GM21423 (cell line): ENCODE results near the gene C16orf87.

ENCODE experiments used
- ATAC-seq: cut with Tn5 transposase; IDR thresholded peaks from one replicate; pipeline ENCODE4 v1.9.1; 2021; ENCODE audit warnings: mild to moderate bottlenecking, moderate library complexity; ENCODE audit not compliant: unreplicated experiment

The C16orf87 gene

DNA sequence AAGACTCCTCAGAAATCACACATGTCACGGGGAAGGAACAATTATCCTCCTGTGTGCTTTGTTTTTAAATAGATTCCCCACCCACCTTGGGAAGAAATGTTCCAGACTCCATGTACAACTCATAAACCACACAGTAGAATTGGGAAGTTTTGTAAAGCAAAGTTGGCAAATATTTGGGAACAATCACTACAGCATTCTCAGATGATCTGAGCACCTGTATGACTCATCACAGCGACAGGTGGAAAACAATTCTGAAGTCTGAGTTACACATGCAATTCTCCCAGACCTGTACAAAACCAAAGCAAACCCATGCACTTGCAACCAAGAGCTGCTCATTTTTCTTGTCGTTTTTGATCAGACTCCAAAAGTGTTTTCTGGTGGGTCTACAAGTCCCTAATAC, 68.4 kb downstream of the C16orf87 start:
- no peak for ATAC-seq

DNA sequence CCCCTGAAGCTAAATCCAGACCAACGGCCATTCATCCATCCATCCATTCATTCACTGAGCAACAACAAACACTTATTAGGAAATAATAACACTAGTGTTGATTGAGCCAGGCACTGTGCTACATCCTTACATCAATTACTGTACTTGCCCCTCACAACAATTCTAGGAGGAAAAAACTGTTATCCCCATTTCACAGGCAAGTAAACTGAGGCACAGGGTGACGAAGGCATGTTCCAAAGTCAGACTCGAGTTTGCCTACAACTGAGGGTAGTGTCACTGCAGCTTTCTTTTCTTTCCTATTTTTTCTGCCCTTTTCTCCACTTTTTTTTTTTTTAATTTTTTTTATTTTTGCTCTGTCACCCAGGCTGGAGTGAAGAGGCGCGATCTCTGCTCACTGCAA, 71.7 kb downstream of the C16orf87 start:
- no peak for ATAC-seq

DNA sequence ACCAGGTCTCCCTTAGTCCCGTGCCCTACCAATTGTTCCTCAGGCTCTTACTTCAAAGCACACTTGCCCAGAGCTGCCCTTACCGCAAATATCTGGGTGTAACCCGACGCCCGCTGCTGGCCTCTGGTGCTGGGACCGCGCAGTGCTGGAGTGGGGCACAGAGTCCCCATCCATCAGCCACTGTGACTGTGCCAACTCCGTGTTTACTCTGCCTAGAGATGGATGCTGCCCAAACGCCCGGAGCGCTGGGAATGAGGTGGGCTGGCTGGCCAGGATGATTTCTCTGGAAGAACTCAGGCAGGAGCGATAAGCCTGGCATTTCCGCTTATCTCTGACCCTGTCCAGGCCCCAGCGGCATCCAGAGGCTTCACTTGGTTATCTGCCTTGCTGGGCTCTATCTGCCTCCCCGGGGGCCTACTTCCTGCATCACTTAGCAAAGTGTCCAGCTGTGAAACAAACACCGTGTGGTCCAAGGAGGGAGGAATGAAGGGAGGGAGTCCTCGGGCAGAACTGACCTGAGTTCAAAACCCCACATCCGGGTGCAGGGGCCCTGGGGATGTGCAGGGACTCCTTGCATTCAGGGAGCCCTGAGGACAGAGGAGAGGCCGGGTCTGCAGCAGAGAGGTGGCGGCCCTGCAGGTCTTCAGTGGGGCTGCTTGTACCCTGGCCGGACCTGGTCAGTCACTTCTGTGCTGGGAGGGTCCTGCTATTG, 73.5 kb downstream of the C16orf87 start:
- no peak for ATAC-seq

DNA sequence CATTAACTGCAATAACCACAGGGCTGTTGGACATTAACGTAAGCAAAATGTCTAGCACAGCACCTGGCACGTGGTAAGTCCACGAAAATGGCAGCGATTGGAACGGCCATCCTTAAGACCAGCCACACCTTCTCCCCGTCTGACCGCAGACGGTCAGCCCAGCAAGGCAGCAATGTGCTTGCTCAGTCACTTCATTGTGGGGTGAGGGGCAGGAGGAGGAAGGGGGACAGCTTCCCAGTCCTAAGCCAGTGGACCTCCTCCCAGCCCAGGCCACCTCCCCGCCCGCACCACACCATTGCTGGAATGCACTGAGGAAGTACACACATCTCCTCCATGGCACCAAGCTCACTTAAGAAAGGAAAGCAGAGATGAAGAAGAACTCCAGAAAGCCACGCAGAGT, 74.2 kb downstream of the C16orf87 start:
- ATAC-seq: no peak

DNA sequence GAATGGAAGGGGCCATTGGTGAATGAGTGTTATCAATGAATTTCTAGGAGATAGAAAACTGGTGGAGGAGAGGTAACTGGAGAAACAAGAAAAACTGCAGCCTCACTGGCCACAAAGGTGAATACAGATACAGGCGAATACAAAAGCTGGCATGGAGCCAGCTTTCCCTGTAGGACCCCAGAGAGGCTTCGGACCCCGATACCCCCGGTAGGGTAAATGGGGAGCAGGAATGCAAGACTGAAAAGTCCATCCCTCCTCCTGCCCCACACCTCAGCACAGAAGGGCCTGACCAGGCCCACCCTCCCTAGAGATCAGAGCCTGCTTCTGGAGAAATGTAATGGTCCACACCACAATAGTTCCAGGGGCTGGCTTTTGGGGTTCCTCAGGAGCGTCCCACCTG, 78.0 kb downstream of the C16orf87 start:
- no peak for ATAC-seq

DNA sequence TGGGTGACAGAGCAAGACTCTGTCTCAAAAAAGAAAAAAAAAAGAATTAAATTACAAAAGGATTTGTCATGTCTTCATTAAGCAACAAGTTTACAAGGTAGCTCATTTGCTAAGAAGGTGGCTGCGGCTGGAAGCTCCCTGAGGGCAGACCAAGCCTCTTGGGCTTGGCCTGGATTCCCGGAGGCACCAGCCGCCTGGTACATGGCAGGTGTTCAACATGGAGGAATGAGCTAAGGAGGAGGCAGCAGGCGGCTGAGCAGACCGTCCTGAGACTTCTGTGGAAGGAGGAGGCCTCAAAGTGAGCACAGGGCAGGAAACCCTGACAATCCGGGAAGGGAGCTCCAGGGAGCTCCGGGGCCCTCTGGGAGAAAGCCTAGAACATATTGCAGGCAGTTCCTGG, 79.6 kb downstream of the C16orf87 start:
- no peak for ATAC-seq

DNA sequence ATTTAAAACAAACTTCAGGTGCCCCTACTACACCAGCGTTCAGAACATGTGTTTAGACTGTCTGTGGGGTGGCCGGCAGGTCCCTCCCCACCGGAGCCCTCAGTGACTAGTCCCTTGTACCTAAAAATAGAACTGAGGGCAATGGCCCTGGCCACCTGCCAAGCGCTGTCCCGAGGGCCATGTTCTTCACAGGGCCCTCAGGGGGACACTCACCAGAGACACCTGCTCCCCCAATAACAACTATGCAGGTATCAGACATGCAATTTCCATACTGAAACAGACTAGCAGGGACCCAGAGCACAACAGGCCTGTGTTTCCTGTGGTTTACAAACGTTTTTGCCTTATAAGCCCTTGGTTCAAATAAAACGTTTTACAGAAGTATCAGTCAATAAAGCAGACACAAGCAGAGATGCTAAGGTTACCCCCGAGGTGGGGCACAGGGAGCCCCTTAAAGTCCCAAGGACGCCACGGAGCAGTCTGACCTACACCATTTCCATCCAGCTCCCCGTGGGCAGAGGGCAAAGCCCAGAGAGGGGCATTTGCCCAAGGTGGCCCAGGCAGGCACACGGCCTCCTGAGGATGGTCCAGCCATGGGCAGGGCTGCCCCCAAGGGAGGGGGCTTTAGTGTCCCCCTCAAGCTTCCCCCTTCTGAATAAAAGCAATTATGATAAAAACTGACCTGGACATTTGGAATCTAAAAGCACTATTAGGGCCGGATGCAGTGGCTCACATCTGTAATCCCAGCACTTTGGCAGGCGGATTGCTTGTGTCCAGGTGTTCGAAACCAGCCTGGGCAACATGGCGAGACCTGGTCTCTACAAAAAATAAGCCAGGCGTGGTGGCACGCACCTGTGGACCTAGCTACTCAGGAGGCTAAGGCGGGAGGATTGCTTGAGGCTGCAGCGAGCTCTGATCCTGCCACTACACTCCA, 81.9 kb downstream of the C16orf87 start:
- ATAC-seq: no peak

DNA sequence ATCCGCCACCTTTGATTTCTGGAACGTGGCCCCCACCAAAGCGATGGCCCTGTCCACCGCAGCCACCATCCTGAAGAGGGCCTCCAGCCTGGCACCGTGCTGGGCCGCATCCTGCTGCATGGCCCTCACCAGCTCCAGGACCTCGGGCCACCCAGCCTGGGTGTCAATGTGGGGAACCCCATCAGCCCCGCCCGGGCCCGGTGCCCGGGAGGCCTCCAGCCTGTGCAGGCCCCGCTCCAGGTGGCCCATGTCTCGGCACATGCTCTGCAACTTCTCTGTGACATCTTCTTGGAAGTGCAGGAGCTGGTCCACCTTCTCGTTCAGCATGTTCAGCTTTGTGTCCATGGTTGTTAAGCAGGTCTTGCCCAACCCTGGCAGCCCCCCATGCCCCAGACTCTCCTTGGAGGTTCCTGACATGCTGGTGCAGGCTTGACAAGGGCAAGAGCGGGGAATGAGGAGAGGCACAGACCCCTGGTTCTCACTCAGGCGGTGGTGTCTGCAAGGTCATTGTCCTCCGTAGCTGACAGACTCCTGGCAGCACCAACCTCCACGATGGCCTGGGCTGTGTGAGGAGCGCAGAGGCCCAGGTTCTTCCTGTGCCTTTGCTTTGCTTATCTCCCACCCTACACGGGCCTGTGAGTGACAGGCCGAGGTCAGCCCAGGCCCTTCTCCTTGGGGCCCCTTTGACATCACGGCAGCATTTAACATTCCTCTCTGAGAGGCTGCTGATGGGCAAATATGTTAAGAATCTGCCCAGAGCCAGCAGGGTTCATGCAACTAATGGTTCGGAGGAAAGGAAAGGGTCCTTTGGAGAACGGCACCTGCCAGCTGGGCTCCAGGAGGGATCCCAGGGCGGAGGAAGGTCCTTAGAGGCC, 83.0 kb downstream of the C16orf87 start, which contains the start of gene MYLK3:
MYLK3 (minus strand) TSS at position 568 of the 875 bp plus-strand sequence; CDS start at position 417, 151 bp downstream.
- no peak for ATAC-seq

DNA sequence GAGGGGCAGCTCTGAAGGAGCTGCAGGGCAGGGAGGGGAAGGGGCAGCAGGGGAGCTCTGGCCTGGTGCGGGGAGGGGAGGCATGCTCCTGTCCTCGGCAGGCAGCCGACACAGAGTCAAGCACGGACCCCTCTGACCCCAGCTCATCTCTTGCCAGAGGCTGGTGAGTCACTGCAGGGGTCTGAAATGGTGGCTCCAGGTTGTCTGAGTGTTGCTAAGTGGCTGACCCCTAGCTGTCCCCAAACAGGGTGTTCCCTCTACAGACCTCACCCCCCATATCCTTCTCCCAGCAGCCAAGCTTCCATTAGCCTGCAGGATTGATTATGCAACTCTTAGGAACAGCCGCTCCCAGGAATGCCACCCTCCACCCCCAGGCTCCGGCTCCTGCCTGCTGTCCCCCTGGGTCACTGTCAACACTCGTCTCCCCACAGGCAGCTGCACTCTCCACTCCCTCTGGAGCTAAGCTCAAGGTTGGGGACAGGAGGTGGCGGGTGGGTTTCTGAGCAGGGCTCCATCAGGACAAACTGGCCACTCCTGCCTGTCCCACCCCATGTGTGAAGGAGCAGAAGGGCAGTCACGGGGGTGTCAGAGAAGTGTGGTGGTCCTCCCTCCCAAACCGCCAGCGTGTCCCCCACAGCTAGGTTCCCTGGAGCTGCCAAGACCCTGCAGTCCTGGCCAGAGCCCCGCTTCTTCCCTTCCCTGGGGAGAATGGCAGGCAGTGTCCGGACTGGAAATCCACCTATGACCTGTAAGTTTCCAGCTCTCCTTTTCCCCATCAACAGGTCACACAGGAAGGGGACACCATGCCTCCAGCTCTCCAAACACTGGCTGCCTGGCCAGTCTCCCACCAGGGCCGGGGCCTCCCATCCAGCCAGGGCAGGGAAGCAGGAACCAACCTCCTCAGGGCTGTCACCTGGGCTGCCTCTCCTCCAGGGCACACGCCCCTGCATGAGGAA, 83.9 kb downstream of the C16orf87 start:
- no peak for ATAC-seq
